Left lung (tissue), 10 donors: ENCODE measurements around the gene MED19. TPM values are rescaled to one million over a fixed set of nuclear protein-coding genes. Genes with fewer than 3 reads are reported as not detected.
"Not testable (repeated sequence)": the region's sequence is repeated elsewhere in the genome, so short reads cannot be mapped to it uniquely, and the experiment has no call there.

Experiments
- ATAC-seq: fragments of 200-7000 bp; cut with Tn5 transposase; one replicate; pipeline ENCODE4 v1.9.1; 2020; ENCODE audit warnings: moderate library complexity
- DNase-seq, 4 donors: peaks; one replicate each; pipeline ENCODE4 v3.0.0-alpha.2; 2013 to 2020
- H3K27ac ChIP-seq, 2 donors: fragments of 200-600 bp; sonication (generic) in 1 of 2; one replicate each; pipeline versions ENCODE4 v1.5.0 to v1.8.0; 2020 to 2021
- H3K27me3 ChIP-seq, 2 donors: fragments of 200-600 bp; sonication (generic) in 1 of 2; one replicate each; pipeline versions ENCODE4 v1.5.0 to v1.8.0; 2020 to 2021
- H3K36me3 ChIP-seq, 2 donors: fragments of 200-600 bp; sonication (generic) in 1 of 2; one replicate each; pipeline versions ENCODE4 v1.5.0 to v1.8.0; 2020 to 2021
- H3K4me1 ChIP-seq, 2 donors: fragments of 200-600 bp; one replicate each; pipeline ENCODE4 v1.8.0; 2021
- H3K4me3 ChIP-seq, 2 donors: fragments of 200-600 bp; sonication (generic) in 1 of 2; one replicate each; pipeline versions ENCODE4 v1.5.0 to v1.8.0; 2020 to 2021; ENCODE audit warnings: mild to moderate bottlenecking in 1 of 2
- H3K9me3 ChIP-seq, 2 donors: fragments of 200-600 bp; sonication (generic) in 1 of 2; one replicate each; pipeline versions ENCODE4 v1.5.0 to v1.8.0; 2020 to 2021
- intact Hi-C, 2 donors: fragments of 100-400 bp; cut with DNase I; formaldehyde crosslinking; loops; one replicate each; pipeline versions ENCODE4 v1.11.2 to v1.14.2; 2022
- polyA plus RNA-seq, 6 donors: library from polyadenylated mRNA; unstranded; fragments of 120-200 nt; gene quantifications; one replicate each; pipeline ENCODE4 v1.2.1, GENCODE V29; 2013; ENCODE audit not compliant: insufficient read length in 6 of 6
- total RNA-seq, 2 donors: library from RNA; stranded (reverse); fragmentation: NEBNext Ultra II Directional; extraction: Animal tissue kit (Norgen Biotek cat#: 25700); gene quantifications; one replicate each; pipeline ENCODE4 v1.2.1, GENCODE V29; 2021
- TF ChIP-seq, protein P1 (sequence below), 2 donors: fragments of 200-600 bp; sonication (generic) in 1 of 2; IDR thresholded peaks; one replicate each; pipeline versions ENCODE4 v1.5.0 to v1.8.0; 2021; ENCODE audit warnings: antibody characterized with exemption in 2 of 2
- donor health status: DM: no; HTN: yes; CAD: no.
- donor health status: DM: no; HTN: no; CAD: no.

MED19 gene
- total and polyA plus RNA-seq, 8 donors = 11.0 to 21.9 (median 15.2) TPM

DNA sequence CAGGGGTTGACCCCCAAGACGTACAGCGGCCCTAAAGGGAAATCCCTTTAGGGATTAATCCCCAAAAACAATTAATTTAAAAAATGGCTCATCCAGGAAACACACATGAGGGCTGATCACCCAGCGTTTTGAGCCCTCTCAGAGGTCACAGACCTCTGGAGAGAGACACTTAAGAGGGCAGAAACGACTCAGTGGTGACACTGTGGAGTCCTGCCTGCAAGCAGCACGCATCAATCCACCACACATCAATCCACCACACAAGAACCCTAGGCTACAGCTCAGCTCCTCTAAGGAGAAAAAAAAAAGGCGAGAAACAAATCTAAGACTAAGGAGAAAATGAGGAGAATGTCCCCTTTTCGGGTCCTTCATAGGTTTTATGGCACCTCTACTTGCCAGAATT is 16.8 kb upstream of the MED19 start:
- ATAC-seq = no peak
- DNase-seq = no peak
- H3K9me3 ChIP-seq = no peaks in the 10 kb centered on the region
- H3K4me3 ChIP-seq = no peak overlapping the region
- intact Hi-C loops = no loop called here
- H3K4me1 ChIP-seq = peaks cover 0 to 3% of the 10 kb centered on the region in 2 donors
- no peak overlapping the region for H3K27ac ChIP-seq
- TF ChIP-seq, protein P1, sequence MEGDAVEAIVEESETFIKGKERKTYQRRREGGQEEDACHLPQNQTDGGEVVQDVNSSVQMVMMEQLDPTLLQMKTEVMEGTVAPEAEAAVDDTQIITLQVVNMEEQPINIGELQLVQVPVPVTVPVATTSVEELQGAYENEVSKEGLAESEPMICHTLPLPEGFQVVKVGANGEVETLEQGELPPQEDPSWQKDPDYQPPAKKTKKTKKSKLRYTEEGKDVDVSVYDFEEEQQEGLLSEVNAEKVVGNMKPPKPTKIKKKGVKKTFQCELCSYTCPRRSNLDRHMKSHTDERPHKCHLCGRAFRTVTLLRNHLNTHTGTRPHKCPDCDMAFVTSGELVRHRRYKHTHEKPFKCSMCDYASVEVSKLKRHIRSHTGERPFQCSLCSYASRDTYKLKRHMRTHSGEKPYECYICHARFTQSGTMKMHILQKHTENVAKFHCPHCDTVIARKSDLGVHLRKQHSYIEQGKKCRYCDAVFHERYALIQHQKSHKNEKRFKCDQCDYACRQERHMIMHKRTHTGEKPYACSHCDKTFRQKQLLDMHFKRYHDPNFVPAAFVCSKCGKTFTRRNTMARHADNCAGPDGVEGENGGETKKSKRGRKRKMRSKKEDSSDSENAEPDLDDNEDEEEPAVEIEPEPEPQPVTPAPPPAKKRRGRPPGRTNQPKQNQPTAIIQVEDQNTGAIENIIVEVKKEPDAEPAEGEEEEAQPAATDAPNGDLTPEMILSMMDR (IDR thresholded peaks at IDR 0.05) = no peak
- H3K36me3 ChIP-seq = peaks cover 0 to 15% of the 10 kb centered on the region in 2 donors
- no peaks in the 10 kb centered on the region for H3K27me3 ChIP-seq

GRCh38 chr11:57727185-57727584 is 15.2 kb upstream of the MED19 start:
- intact Hi-C loops = no loop called here

GRCh38 chr11:57716726-57717125 is 4.7 kb upstream of the MED19 start:
- H3K4me3 ChIP-seq, ATAC-seq, H3K27ac ChIP-seq, intact Hi-C loops, H3K27me3 ChIP-seq, H3K9me3 ChIP-seq, DNase-seq: not testable (repeated sequence)
- Histone ChIP-seq H3K4me1 (peaks cover 14 to 26% of the 10 kb centered on the region in 2 donors), H3K36me3 (peaks cover 0 to 26% of the 10 kb centered on the region in 2 donors)

More at GRCh38 chr11:57727185-57727584, 15.2 kb upstream of the MED19 start:
- Histone ChIP-seq H3K36me3 (peaks cover 0 to 20% of the 10 kb centered on the region in 2 donors), H3K9me3 (no peaks in the 10 kb centered on the region), H3K27me3 (no peaks in the 10 kb centered on the region), H3K4me1 (peaks cover 0 to 1% of the 10 kb centered on the region in 2 donors), H3K27ac (no peak overlapping the region), H3K4me3 (no peak overlapping the region)
- DNase-seq (no peak), ATAC-seq (no peak)
- TF ChIP-seq, protein P1 (IDR thresholded peaks at IDR 0.05) = no peak

GRCh38 chr11:57713835-57714234 is 1.8 kb upstream of the MED19 start:
- no peak overlapping the region for H3K27ac ChIP-seq
- peaks cover 0 to 12% of the 10 kb centered on the region in 2 donors for H3K36me3 ChIP-seq
- no peaks in the 10 kb centered on the region for H3K27me3 ChIP-seq
- no peak for ATAC-seq
- peaks cover 19 to 49% of the 10 kb centered on the region in 2 donors for H3K4me1 ChIP-seq
- no peak for DNase-seq
- peak overlapping the region; percentile 97 to 98 for H3K4me3 ChIP-seq
- TF ChIP-seq, protein P1 (IDR thresholded peaks at IDR 0.05) = no peak
- intact Hi-C loops = no loop called here
- H3K9me3 ChIP-seq = no peaks in the 10 kb centered on the region

DNA sequence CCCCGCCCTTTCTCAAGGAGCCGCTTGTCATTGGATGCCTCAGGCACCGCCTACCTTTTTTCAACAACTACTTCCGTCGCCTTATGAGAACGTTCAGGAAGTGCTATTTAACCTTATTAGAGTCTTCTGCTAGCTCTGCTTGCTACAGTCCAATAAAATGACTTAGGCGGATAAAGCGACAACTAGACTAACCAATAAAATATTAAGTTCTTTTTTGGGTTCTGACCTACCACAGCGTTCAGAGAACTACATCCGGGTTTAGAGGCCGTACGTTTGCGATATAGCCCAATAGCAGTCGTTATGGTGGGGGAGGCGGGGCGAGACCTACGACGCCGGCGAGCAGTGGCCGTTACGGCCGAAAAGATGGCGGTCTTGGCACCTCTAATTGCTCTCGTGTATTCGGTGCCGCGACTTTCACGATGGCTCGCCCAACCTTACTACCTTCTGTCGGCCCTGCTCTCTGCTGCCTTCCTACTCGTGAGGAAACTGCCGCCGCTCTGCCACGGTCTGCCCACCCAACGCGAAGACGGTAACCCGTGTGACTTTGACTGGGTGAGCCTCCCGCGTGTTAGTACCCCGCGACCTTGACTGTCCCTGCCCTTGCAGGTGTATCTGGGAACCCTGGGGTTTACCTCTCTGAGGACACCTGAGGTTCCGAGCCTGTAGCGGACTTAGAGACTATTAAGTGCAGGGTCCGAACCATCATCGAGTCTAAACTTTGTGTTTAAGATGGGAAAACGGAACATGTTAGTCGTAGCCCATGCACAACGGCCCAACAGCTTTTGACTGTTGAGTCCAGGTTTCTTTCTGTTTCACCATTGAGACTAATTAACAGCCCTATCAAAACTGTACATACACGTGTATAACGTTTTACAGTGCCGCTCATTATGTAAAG is 488 bp upstream of the MED19 start, which contains the start of gene TMX2:
Gene TMX2, plus strand, starts transcription at position 338 of the 895 bp plus-strand sequence. Its CDS starts 26 bp downstream, at position 364.
- peak within 1 kb of the TSS; percentile 80 to 94 for H3K27ac ChIP-seq
- peaks cover 19 to 49% of the 10 kb centered on the region in 2 donors for H3K4me1 ChIP-seq
- H3K27me3 ChIP-seq = no peaks in the 10 kb centered on the region
- TF ChIP-seq, protein P1 (IDR thresholded peaks at IDR 0.05) = no peak
- ATAC-seq (peak; percentile 94), DNase-seq (peak; percentile 93 to 97 (median 94))
- H3K4me3 ChIP-seq = peak within 1 kb of the TSS; percentile 97 to 98
- peaks cover 0 to 12% of the 10 kb centered on the region in 2 donors for H3K36me3 ChIP-seq
- intact Hi-C loops = no loop called here
- H3K9me3 ChIP-seq = no peaks in the 10 kb centered on the region
